ENCODE data around the gene DSCAM.

GRCh38 chr21:40638466-40639251 is 208.3 kb downstream of the DSCAM start:
- TF ChIP-seq CTCF (IDR thresholded peaks at IDR 0.05; ENCODE audit: low read length) (no peak), EZH2 (IDR thresholded peaks at IDR 0.05; ENCODE audit: borderline replicate concordance, low read length) (no peak)

All from OCI-LY1 (cell line).